ENCODE results near the gene ZSCAN10. TPM values are rescaled to one million over a fixed set of nuclear protein-coding genes. Genes with fewer than 3 reads are reported as not detected.

The ZSCAN10 gene
- total and polyA plus RNA-seq, 8 donors = not detected

- TF ChIP-seq EP300 (IDR thresholded peaks at IDR 0.05) = no peak
- TF ChIP-seq POLR2A (IDR thresholded peaks at IDR 0.05) = no peak
- no peak for TF ChIP-seq POLR2AphosphoS5 (IDR thresholded peaks at IDR 0.05)
- Histone ChIP-seq H3K27ac (no peak overlapping the region), H3K4me1 (peaks cover 0 to 24% (median 7%) of the 10 kb centered on the region in 4 donors), H3K4me3 (no peak overlapping the region), H3K36me3 (no peaks in the 10 kb centered on the region), H3K9me3 (no peaks in the 10 kb centered on the region), H3K27me3 (peaks cover 0 to 29% (median 8%) of the 10 kb centered on the region in 3 donors)
- intact Hi-C loops (cut with DNase I; ENCODE audit: low total_unique reads) = no loop called here
- DNase-seq = no peak
- 84 to 89% (median 86%) methylated on average over 8 of the region's 8 CpGs for WGBS, 5 donors
These were observed 7.5 kb downstream of the ZSCAN10 start for GRCh38 chr16:3091551-3091950.

- Histone ChIP-seq H3K4me3 (no peak overlapping the region), H3K9me3 (no peaks in the 10 kb centered on the region), H3K27me3 (peaks cover 0 to 26% (median 8%) of the 10 kb centered on the region in 3 donors), H3K36me3 (no peaks in the 10 kb centered on the region), H3K27ac (no peak overlapping the region), H3K4me1 (peaks cover 0 to 25% (median 7%) of the 10 kb centered on the region in 4 donors)
- intact Hi-C loops (cut with DNase I; ENCODE audit: low total_unique reads) = no loop called here
- DNase-seq = no peak
- TF ChIP-seq POLR2A (IDR thresholded peaks at IDR 0.05) = no peak
- no peak for TF ChIP-seq CTCF (IDR thresholded peaks at IDR 0.05)
- no peak for TF ChIP-seq EP300 (IDR thresholded peaks at IDR 0.05)
- no peak for TF ChIP-seq POLR2AphosphoS5 (IDR thresholded peaks at IDR 0.05)
- WGBS, 5 donors = 95 to 97% (median 97%) methylated on average over 38 to 81 of the region's 81 CpGs
These were observed 9.1 kb downstream of the ZSCAN10 start for GRCh38 chr16:3089717-3090592.

- no peaks in the 10 kb centered on the region for H3K36me3 ChIP-seq
- WGBS, 5 donors = 91 to 97% (median 95%) methylated on average over 32 to 71 of the region's 71 CpGs
- H3K4me1 ChIP-seq = peaks cover 0 to 25% (median 7%) of the 10 kb centered on the region in 4 donors
- no peaks in the 10 kb centered on the region for H3K9me3 ChIP-seq
- peaks cover 0 to 26% (median 8%) of the 10 kb centered on the region in 3 donors for H3K27me3 ChIP-seq
- TF ChIP-seq EP300 (IDR thresholded peaks at IDR 0.05) = no peak
- DNase-seq = no peak
- no peak overlapping the region for H3K27ac ChIP-seq
- H3K4me3 ChIP-seq = no peak overlapping the region
- intact Hi-C loops (cut with DNase I; ENCODE audit: low total_unique reads) = no loop called here
These were observed 10.0 kb downstream of the ZSCAN10 start for GRCh38 chr16:3088925-3089716.

GRCh38 chr16:3088450-3088849, 10.6 kb downstream of the ZSCAN10 start:
- H3K36me3 ChIP-seq = no peaks in the 10 kb centered on the region
- H3K27me3 ChIP-seq = peaks cover 0 to 26% (median 8%) of the 10 kb centered on the region in 3 donors
- peaks cover 0 to 25% (median 7%) of the 10 kb centered on the region in 4 donors for H3K4me1 ChIP-seq
- TF ChIP-seq EP300 (IDR thresholded peaks at IDR 0.05) (no peak), CTCF (IDR thresholded peaks at IDR 0.05) (no peak), POLR2A (IDR thresholded peaks at IDR 0.05) (no peak), POLR2AphosphoS5 (IDR thresholded peaks at IDR 0.05) (no peak)
- WGBS, 5 donors = 57 to 70% (median 66%) methylated on average over 7 of the region's 7 CpGs
- no peaks in the 10 kb centered on the region for H3K9me3 ChIP-seq
- intact Hi-C loops (cut with DNase I; ENCODE audit: low total_unique reads) = no loop called here
- no peak overlapping the region for H3K4me3 ChIP-seq
- DNase-seq = no peak
- H3K27ac ChIP-seq = no peak overlapping the region
